ENCODE data around the gene AHRR. TPM values are rescaled to one million over a fixed set of nuclear protein-coding genes. Genes with fewer than 3 reads are reported as not detected.

Gene AHRR
- total RNA-seq, 1 experiment from 2014 or later = 1.9 TPM

- Histone ChIP-seq H3K4me2 (ENCODE audit: low read length) (no peak overlapping the region), H2AFZ (ENCODE audit: low read length) (no peak overlapping the region), H3K27me3 (ENCODE audit: low read length) (no peaks in the 10 kb centered on the region), H3K9me2 (replicated peaks; ENCODE audit: low read length) (no peaks in the 10 kb centered on the region), H3F3A (ENCODE audit: low read length, unreplicated experiment) (no peaks in the 10 kb centered on the region), H3K9me3 (ENCODE audit: low read length) (no peaks in the 10 kb centered on the region), H3K4me3 (ENCODE audit: low read length) (no peak overlapping the region), H3K4me1 (ENCODE audit: insufficient read depth, low read length) (no peaks in the 10 kb centered on the region), H3K27ac (ENCODE audit: low read length) (no peak overlapping the region), H4K20me1 (ENCODE audit: low read length) (no peaks in the 10 kb centered on the region), H3K36me3 (ENCODE audit: low read depth, low read length) (no peaks in the 10 kb centered on the region), H3K79me2 (ENCODE audit: low read length) (no peaks in the 10 kb centered on the region), H3K9ac (ENCODE audit: low read length) (no peak overlapping the region)
- intact Hi-C loops (cut with micrococcal nuclease) = no loop called here
- no TSS peak for BruUV-seq (replicated peaks)
- CTCF ChIA-PET = no interaction called here
- TF ChIP-seq EZH2phosphoT487 (IDR thresholded peaks at IDR 0.05; ENCODE audit: borderline replicate concordance, low read length) (no peak), CTCF (conservative IDR thresholded peaks at IDR 0.05; ENCODE audit: low read depth, low read length) (no peak), EZH2 (IDR thresholded peaks at IDR 0.05; ENCODE audit: low read length, unreplicated experiment) (no peak)
- no peak for ATAC-seq
- no peak for DNase-seq
- POLR2A ChIA-PET (ENCODE audit: unreplicated experiment) = no interaction called here
Measured at GRCh38 chr5:483434-484140, 162.1 kb downstream of the AHRR start.

GRCh38 chr5:484556-484955, 163.0 kb downstream of the AHRR start:
- intact Hi-C loops (cut with micrococcal nuclease) = no loop called here
- Histone ChIP-seq H3K79me2 (ENCODE audit: low read length) (no peaks in the 10 kb centered on the region), H3F3A (ENCODE audit: low read length, unreplicated experiment) (no peaks in the 10 kb centered on the region), H3K9me2 (replicated peaks; ENCODE audit: low read length) (no peaks in the 10 kb centered on the region), H3K4me2 (ENCODE audit: low read length) (no peak overlapping the region), H2AFZ (ENCODE audit: low read length) (no peak overlapping the region), H3K4me3 (ENCODE audit: low read length) (no peak overlapping the region), H3K4me1 (ENCODE audit: insufficient read depth, low read length) (no peaks in the 10 kb centered on the region), H3K9me3 (ENCODE audit: low read length) (no peaks in the 10 kb centered on the region), H3K27me3 (ENCODE audit: low read length) (no peaks in the 10 kb centered on the region), H3K9ac (ENCODE audit: low read length) (no peak overlapping the region), H4K20me1 (ENCODE audit: low read length) (no peaks in the 10 kb centered on the region), H3K27ac (ENCODE audit: low read length) (no peak overlapping the region), H3K36me3 (ENCODE audit: low read depth, low read length) (no peaks in the 10 kb centered on the region)
- ChIA-PET POLR2A (ENCODE audit: unreplicated experiment) (no interaction called here), CTCF (no interaction called here)
- TF ChIP-seq EZH2phosphoT487 (IDR thresholded peaks at IDR 0.05; ENCODE audit: borderline replicate concordance, low read length) (no peak), CTCF (conservative IDR thresholded peaks at IDR 0.05; ENCODE audit: low read depth, low read length) (no peak), EZH2 (IDR thresholded peaks at IDR 0.05; ENCODE audit: low read length, unreplicated experiment) (no peak)
- no peak for ATAC-seq
- BruUV-seq (replicated peaks) = no TSS peak
- no peak for DNase-seq

GRCh38 chr5:485113-485945, 163.8 kb downstream of the AHRR start:
- no peak overlapping the region for H3K4me2 ChIP-seq (ENCODE audit: low read length)
- no peak overlapping the region for H3K9ac ChIP-seq (ENCODE audit: low read length)

More at GRCh38 chr5:485113-485945, 163.8 kb downstream of the AHRR start:
- Histone ChIP-seq H3K27me3 (ENCODE audit: low read length) (no peaks in the 10 kb centered on the region), H3K36me3 (ENCODE audit: low read depth, low read length) (no peaks in the 10 kb centered on the region), H2AFZ (ENCODE audit: low read length) (no peak overlapping the region), H4K20me1 (ENCODE audit: low read length) (no peaks in the 10 kb centered on the region), H3K9me2 (replicated peaks; ENCODE audit: low read length) (no peaks in the 10 kb centered on the region), H3K4me1 (ENCODE audit: insufficient read depth, low read length) (no peaks in the 10 kb centered on the region), H3K4me3 (ENCODE audit: low read length) (no peak overlapping the region), H3K9me3 (ENCODE audit: low read length) (no peaks in the 10 kb centered on the region), H3K27ac (ENCODE audit: low read length) (no peak overlapping the region), H3F3A (ENCODE audit: low read length, unreplicated experiment) (no peaks in the 10 kb centered on the region), H3K79me2 (ENCODE audit: low read length) (no peaks in the 10 kb centered on the region)
- ChIA-PET POLR2A (ENCODE audit: unreplicated experiment) (no interaction called here), CTCF (no interaction called here)
- TF ChIP-seq EZH2phosphoT487 (IDR thresholded peaks at IDR 0.05; ENCODE audit: borderline replicate concordance, low read length) (no peak), EZH2 (IDR thresholded peaks at IDR 0.05; ENCODE audit: low read length, unreplicated experiment) (no peak), CTCF (conservative IDR thresholded peaks at IDR 0.05; ENCODE audit: low read depth, low read length) (no peak)
- BruUV-seq (replicated peaks) = no TSS peak
- ATAC-seq = peak; percentile 29; the same call in 1 of the 2 replicates
- no peak for DNase-seq
- intact Hi-C loops (cut with micrococcal nuclease) = no loop called here
